WI38 (cell line): ENCODE data around the gene BHLHE23.

Experiments
- H3K4me3 ChIP-seq: 2 replicates; pipeline ENCODE4 v1.5.1; 2011; ENCODE audit warnings: low read depth, mild to moderate bottlenecking, control low read depth, low read length
- TF ChIP-seq, protein P1 (sequence below): IDR thresholded peaks from 2 replicates; pipeline ENCODE4 v1.5.1; 2012; ENCODE audit warnings: low read depth, mild to moderate bottlenecking, control low read depth, low read length

BHLHE23 gene

DNA sequence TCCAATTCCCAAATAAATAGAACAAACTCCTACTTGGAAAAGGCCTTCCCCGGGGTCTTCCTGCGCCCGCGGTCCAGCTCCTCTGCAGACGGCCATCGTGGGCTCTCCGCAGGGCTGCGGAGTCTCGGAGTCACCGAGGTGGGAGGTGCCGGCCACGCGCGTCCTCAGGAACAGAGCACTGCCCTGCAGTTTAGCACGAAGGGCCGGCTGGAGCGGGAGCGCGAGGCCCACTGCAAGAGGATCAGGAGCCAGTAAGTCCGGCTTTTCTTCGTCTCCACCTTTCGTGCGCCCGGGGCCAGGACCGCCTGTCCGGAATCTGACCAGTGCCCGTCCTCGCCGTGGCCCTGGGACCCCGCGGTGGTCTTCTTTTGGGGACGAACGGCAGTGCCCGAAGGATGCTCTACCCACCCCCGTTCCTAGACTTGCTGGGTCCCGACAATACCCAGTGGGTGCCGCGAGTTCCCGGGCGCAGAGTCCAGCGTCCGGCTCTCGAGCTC, 1.4 kb downstream of the BHLHE23 start:
- no peak overlapping the region for H3K4me3 ChIP-seq
- TF ChIP-seq, protein P1, sequence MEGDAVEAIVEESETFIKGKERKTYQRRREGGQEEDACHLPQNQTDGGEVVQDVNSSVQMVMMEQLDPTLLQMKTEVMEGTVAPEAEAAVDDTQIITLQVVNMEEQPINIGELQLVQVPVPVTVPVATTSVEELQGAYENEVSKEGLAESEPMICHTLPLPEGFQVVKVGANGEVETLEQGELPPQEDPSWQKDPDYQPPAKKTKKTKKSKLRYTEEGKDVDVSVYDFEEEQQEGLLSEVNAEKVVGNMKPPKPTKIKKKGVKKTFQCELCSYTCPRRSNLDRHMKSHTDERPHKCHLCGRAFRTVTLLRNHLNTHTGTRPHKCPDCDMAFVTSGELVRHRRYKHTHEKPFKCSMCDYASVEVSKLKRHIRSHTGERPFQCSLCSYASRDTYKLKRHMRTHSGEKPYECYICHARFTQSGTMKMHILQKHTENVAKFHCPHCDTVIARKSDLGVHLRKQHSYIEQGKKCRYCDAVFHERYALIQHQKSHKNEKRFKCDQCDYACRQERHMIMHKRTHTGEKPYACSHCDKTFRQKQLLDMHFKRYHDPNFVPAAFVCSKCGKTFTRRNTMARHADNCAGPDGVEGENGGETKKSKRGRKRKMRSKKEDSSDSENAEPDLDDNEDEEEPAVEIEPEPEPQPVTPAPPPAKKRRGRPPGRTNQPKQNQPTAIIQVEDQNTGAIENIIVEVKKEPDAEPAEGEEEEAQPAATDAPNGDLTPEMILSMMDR = no peak

DNA sequence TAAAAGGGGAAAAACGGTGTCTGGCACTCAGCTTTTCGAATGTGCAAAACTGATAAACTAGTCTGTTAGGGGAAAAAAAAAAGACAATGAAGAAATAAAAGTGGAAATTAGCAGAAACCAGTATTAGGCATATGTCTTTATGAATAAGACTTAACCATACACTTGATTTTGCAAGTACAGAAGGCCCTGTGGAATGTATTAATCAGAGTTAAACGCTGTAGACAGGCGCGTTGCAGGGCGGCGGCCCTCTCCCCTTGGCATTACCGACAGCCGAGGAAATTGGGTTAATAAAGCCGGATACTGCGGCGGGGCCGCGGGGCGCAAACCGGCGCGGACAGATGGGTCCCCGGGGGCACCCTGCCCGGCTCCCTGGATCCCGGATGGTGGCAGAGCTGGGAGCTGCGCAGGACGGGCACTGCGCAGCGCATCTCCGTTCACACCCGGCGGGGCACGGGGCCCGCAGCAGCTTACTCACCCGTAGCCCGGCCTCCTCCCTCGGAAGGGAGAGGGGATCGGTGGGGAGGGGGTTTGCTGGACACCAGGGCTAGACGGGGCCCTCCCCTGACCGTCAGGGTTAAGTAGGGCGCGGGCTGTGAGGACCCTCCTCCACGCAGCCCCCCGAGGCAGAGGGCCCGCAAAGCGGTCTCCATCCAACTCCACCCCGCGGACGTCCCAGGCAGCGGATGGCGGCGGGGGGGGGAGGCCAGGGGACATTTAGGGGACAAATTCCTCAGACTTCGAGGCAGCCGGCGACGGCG, 2.0 kb downstream of the BHLHE23 start:
- H3K4me3 ChIP-seq = no peak overlapping the region
- TF ChIP-seq, protein P1 = no peak

DNA sequence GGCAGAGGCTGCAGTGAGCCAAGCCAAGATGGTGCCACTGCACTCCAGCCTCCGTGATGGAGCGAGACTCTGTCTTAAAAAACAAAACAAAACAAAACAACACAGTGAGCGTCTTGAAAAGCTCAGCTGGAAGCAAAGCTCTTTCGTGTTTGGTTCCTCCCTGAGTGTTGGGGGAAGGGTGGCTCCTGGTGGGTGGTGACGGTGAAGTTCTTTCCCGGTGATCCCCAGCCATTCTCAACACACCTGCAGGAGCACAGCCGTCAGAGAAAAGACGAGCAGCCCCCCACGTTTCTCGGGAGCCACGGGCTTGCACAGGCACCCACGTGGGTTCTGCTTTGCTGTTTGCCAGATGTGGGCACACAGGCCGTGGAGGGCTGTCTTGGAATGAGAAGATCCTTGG, 3.2 kb downstream of the BHLHE23 start:
- H3K4me3 ChIP-seq = no peak overlapping the region
- TF ChIP-seq, protein P1 = no peak

DNA sequence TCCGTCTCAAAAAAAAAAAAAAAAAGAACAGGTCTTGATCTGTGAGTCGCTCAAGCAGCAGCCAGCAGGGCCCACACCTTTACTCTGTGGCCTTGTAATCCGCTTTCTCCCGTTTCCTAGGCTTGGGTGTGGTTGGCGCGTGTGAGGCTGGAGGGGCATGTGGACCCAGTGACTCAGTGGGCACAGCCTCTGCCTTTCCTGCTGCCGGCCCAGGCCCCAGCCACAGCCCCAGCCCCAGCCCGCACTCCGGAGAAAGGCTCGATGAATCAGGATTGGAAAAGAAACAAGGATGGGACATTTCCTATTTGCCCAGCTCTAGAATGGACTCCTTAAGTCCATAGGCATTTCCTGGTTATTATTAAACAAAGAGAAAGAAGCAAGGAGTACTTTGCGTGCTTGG, 4.3 kb downstream of the BHLHE23 start:
- H3K4me3 ChIP-seq = no peak overlapping the region
- TF ChIP-seq, protein P1 = no peak

DNA sequence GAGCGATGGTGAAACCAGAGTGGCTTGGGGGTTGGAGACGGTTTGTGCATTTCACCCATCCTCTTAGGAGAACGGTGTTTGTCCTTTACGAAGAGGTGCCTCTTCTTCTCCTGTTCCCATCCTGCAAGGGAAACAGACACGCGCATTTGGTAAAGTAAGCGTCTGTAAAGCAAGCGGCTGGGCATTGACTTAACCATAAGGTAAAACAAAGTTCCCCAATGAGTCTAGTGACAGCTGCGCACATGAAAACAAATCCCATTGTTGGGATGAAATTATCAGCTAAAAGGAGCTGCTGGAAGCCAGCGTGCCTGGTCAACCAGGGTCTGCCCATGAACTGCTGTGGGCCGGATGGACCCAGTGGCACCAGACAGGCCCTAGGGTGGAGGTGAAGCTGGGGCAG, 5.8 kb downstream of the BHLHE23 start:
- TF ChIP-seq, protein P1 = no peak
- H3K4me3 ChIP-seq = no peak overlapping the region

DNA sequence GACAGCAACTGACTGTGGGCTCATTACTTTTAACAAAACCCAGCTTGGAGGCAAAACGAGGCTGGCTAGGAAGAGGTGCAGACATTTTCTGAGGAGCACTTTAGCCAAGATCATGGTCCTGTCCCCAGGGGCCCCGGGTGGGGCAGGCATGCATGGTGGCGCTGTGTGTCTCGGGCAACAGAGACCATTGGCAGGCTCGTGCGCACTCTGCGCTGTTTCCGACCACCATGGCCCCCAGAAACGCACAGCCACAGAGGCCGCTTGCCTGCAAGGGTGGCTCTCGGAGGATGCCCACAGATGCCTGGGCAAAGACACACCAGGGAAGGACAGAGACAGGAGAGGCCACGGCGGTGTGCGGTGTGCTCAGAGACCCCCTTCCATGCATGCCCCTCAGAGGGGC, 6.7 kb downstream of the BHLHE23 start:
- TF ChIP-seq, protein P1 = no peak
- no peak overlapping the region for H3K4me3 ChIP-seq

DNA sequence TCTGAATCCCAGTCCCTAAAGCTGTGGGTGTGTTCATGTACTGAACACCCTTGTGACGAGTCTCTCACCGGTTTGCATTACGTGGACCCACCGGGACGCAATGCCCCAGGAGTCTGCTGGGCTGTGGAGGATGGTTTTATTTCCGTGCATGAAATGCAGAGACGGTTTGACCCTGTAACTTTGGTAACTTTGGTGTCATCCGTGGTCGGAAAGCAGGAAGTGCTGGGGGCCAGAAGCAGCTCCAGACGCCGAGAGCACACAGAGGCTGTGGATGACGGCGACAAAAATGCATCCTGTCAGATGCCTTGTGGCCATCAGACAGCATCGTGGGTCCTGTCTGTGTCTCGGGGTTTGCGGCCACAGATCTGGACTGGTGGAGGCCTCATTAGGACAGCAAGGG, 7.2 kb downstream of the BHLHE23 start:
- H3K4me3 ChIP-seq = no peak overlapping the region
- TF ChIP-seq, protein P1 = no peak
